CD4-positive, alpha-beta T cell treated with Interferon alpha-2 for 1 hour (primary cell): Measurements from ENCODE around the gene WDR36.

Experiments
- DNase-seq, 2 donors: peaks; one replicate each; pipeline ENCODE4 v3.0.0-alpha.2; 2020 to 2022

The WDR36 gene

GRCh38 chr5:111106320-111106948, 14.3 kb downstream of the WDR36 start:
- DNase-seq, result no peak

GRCh38 chr5:111107371-111107770, 15.2 kb downstream of the WDR36 start:
- no peak for DNase-seq

- no peak for DNase-seq
These were observed 19.8 kb downstream of the WDR36 start for GRCh38 chr5:111111956-111112355.

- DNase-seq, result no peak
These were observed 21.5 kb downstream of the WDR36 start for GRCh38 chr5:111113678-111114077.

GRCh38 chr5:111115229-111115628, 23.1 kb downstream of the WDR36 start:
- no peak for DNase-seq

GRCh38 chr5:111116550-111116949, 24.4 kb downstream of the WDR36 start:
- peak in 1 of 2 donors; percentile 2 for DNase-seq

GRCh38 chr5:111117136-111117535, 25.0 kb downstream of the WDR36 start:
- no peak for DNase-seq

GRCh38 chr5:111119221-111119620, 27.1 kb downstream of the WDR36 start:
- DNase-seq, result no peak

GRCh38 chr5:111119856-111120255, 27.7 kb downstream of the WDR36 start:
- DNase-seq, result no peak

GRCh38 chr5:111120911-111121310, 28.8 kb downstream of the WDR36 start:
- no peak for DNase-seq

GRCh38 chr5:111121926-111122325, 29.8 kb downstream of the WDR36 start:
- no peak for DNase-seq

- DNase-seq, result no peak
These were observed 30.2 kb downstream of the WDR36 start for GRCh38 chr5:111122398-111122797.

- no peak for DNase-seq
These were observed 32.6 kb downstream of the WDR36 start for GRCh38 chr5:111124793-111125192.

GRCh38 chr5:111126896-111127295, 34.7 kb downstream of the WDR36 start:
- no peak for DNase-seq

GRCh38 chr5:111127453-111128195, 35.5 kb downstream of the WDR36 start:
- DNase-seq, result no peak

- no peak for DNase-seq
These were observed 37.8 kb downstream of the WDR36 start for GRCh38 chr5:111129938-111130337.

- no peak for DNase-seq
These were observed 39.2 kb downstream of the WDR36 start for GRCh38 chr5:111131356-111131755.

- DNase-seq, result no peak
These were observed 39.9 kb downstream of the WDR36 start for GRCh38 chr5:111132076-111132475.

GRCh38 chr5:111132731-111133435, 40.7 kb downstream of the WDR36 start:
- no peak for DNase-seq

GRCh38 chr5:111133436-111133751, 41.2 kb downstream of the WDR36 start:
- no peak for DNase-seq

- DNase-seq, result no peak
These were observed 41.9 kb downstream of the WDR36 start for GRCh38 chr5:111134087-111134486.

GRCh38 chr5:111134864-111135263, 42.7 kb downstream of the WDR36 start:
- DNase-seq, result no peak

GRCh38 chr5:111135363-111135762, 43.2 kb downstream of the WDR36 start:
- no peak for DNase-seq

- no peak for DNase-seq
These were observed 43.8 kb downstream of the WDR36 start for GRCh38 chr5:111135946-111136345.
